Measurements from ENCODE around the gene CBARP. TPM values are rescaled to one million over a fixed set of nuclear protein-coding genes. Genes with fewer than 3 reads are reported as not detected.

The CBARP gene
- total and polyA plus RNA-seq, 2 donors (not counting 1 experiment from before 2014, with no cell fraction given) = 0.31 to 1.5 TPM

DNA sequence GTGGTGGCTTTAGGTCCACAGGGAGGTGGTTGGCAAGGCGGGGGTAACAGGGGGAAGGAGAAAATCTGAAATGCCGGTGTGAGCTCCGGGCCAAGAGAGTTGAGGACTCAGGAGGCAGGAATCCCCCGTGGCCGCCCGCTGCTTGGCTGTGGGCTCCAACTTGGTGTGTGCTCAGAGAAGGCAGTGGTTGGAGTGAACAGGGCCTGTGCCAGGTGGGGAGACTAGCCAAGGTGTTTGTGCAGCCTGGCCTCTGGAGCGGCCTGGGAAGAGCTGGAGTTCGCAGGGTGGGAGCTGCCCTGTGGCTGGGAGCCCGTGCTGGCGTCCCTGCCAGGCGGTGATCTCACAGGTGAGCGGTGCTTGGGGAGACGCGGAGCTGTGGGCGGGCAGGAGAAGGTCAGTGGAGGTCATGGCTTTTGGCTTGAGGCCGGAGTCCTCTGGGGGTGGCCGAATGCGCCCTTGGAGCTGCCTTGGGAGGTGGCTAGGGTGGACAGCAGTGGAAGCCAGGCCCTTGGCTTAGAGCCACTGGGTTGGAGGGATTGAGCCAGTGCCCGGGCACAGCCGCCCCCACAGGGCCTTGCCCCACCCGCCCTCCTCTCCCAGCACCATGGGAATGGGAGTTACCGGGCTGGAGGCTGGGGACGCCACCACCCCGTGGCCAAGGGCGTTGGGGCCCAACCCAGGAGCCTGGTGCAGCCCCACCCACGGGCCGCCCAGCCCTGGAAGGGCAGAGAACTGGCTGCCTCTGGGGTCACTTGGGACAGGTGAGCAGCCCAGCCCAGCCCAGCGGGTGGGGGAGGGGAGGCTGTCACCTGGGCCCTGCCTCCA is 24.2 kb upstream of the CBARP start:
- peak overlapping the region in 3 of 4 experiments; percentile 50 to 72 (median 60) for H3K4me3 ChIP-seq (replicated peaks in 1 of 4; ENCODE audit: control extremely low read depth in 1 of 4, insufficient read depth in 1 of 4, low read depth in 3 of 4, low read length in 4 of 4)
- TF ChIP-seq, protein P1, sequence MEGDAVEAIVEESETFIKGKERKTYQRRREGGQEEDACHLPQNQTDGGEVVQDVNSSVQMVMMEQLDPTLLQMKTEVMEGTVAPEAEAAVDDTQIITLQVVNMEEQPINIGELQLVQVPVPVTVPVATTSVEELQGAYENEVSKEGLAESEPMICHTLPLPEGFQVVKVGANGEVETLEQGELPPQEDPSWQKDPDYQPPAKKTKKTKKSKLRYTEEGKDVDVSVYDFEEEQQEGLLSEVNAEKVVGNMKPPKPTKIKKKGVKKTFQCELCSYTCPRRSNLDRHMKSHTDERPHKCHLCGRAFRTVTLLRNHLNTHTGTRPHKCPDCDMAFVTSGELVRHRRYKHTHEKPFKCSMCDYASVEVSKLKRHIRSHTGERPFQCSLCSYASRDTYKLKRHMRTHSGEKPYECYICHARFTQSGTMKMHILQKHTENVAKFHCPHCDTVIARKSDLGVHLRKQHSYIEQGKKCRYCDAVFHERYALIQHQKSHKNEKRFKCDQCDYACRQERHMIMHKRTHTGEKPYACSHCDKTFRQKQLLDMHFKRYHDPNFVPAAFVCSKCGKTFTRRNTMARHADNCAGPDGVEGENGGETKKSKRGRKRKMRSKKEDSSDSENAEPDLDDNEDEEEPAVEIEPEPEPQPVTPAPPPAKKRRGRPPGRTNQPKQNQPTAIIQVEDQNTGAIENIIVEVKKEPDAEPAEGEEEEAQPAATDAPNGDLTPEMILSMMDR (conservative IDR thresholded peaks at IDR 0.05 in 1 of 2, IDR thresholded peaks at IDR 0.05 in 1 of 2; ENCODE audit: low read depth in 1 of 2, low read length in 2 of 2) = no peak
- TF ChIP-seq EZH2 (IDR thresholded peaks at IDR 0.05; ENCODE audit: low read length, missing control alignments) = no peak
- H3K4me1 ChIP-seq (ENCODE audit: control insufficient read depth, extremely low read depth, insufficient read depth, low read length) = peaks cover 54% of the 10 kb centered on the region
- H2AFZ ChIP-seq (ENCODE audit: low read length) = no peak overlapping the region
- peak in 1 of 2 donors; percentile 83 for DNase-seq (ENCODE audit: low read depth in 2 of 2)
- peak overlapping the region; percentile 95 for H3K27ac ChIP-seq (ENCODE audit: insufficient read depth, low read length)
- H4K20me1 ChIP-seq (ENCODE audit: control insufficient read depth, extremely low read depth, insufficient read depth, low read length) = no peaks in the 10 kb centered on the region
- peak overlapping the region; percentile 91 for H3K4me2 ChIP-seq (ENCODE audit: extremely low read depth, insufficient read depth, low read length)
- H3K27me3 ChIP-seq (ENCODE audit: control insufficient read depth, insufficient read depth, low read length) = no peaks in the 10 kb centered on the region
- peaks cover 10% of the 10 kb centered on the region for H3K36me3 ChIP-seq (ENCODE audit: control insufficient read depth, insufficient read depth, low read length)
- peaks cover 11% of the 10 kb centered on the region for H3K79me2 ChIP-seq (ENCODE audit: control insufficient read depth, insufficient read depth, low read length)
- H3K9me3 ChIP-seq (ENCODE audit: control insufficient read depth, insufficient read depth, low read depth, low read length) = no peaks in the 10 kb centered on the region
- H3K9ac ChIP-seq (ENCODE audit: insufficient read depth, low read length) = peak overlapping the region; percentile 92

- TF ChIP-seq, protein P1 (conservative IDR thresholded peaks at IDR 0.05 in 1 of 2, IDR thresholded peaks at IDR 0.05 in 1 of 2; ENCODE audit: low read depth in 1 of 2, low read length in 2 of 2) = no peak
- no peak for TF ChIP-seq EZH2 (IDR thresholded peaks at IDR 0.05; ENCODE audit: low read length, missing control alignments)
- H3K79me2 ChIP-seq (ENCODE audit: control insufficient read depth, insufficient read depth, low read length) = peaks cover 16% of the 10 kb centered on the region
- H4K20me1 ChIP-seq (ENCODE audit: control insufficient read depth, extremely low read depth, insufficient read depth, low read length) = no peaks in the 10 kb centered on the region
- H3K9ac ChIP-seq (ENCODE audit: insufficient read depth, low read length) = peak overlapping the region; percentile 92
- no peaks in the 10 kb centered on the region for H3K9me3 ChIP-seq (ENCODE audit: control insufficient read depth, insufficient read depth, low read depth, low read length)
- peaks cover 56% of the 10 kb centered on the region for H3K4me1 ChIP-seq (ENCODE audit: control insufficient read depth, extremely low read depth, insufficient read depth, low read length)
- no peaks in the 10 kb centered on the region for H3K27me3 ChIP-seq (ENCODE audit: control insufficient read depth, insufficient read depth, low read length)
- no peak for DNase-seq (ENCODE audit: low read depth in 2 of 2)
- H3K4me2 ChIP-seq (ENCODE audit: extremely low read depth, insufficient read depth, low read length) = peak overlapping the region; percentile 91
- no peak overlapping the region for H2AFZ ChIP-seq (ENCODE audit: low read length)
- peak overlapping the region; percentile 95 for H3K27ac ChIP-seq (ENCODE audit: insufficient read depth, low read length)
- H3K36me3 ChIP-seq (ENCODE audit: control insufficient read depth, insufficient read depth, low read length) = peaks cover 15% of the 10 kb centered on the region
- H3K4me3 ChIP-seq (replicated peaks in 1 of 4; ENCODE audit: control extremely low read depth in 1 of 4, insufficient read depth in 1 of 4, low read depth in 3 of 4, low read length in 4 of 4) = peak overlapping the region; percentile 50 to 72 (median 60)
Measured at GRCh38 chr19:1261538-1261797, 23.7 kb upstream of the CBARP start.

DNA sequence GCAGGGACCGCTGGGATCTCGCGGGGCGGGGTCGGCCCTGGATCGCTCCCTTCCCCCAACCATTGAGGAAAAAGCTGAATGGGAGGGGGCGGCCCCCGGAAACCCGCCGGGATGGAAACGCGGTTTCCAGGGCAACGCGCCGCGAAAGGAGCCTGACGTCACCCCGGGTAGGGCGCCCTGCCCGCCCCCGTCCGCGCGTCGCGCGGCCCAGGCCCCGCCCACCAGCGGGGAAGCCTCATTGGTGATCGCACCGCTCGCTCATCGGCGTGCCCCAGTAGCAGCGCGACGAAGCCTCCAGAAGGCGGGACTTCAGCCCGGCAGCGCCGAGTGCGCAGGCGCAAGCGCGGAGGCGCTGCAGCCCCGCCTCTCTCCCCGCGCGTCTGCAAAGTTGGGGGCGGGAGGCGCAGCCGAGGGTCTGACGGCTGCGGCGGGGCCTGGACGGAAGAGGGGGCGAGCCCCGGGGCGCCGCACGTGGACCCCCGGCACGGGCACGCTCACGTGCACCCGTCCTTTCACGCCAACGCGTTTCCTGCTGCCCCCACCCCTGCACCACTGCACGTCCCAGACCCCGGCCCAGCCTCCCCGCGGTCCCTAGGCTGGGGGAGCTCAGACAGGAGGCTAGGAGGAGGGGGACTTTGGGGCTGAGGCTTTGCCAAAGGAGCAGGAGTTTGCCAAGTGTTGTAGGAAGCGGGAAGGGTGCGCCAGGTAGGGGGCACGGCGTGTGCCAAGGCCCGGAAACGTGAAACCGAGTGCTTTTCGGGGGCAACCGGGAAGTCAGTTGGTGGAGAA is 23.1 kb upstream of the CBARP start:
- no peaks in the 10 kb centered on the region for H3K27me3 ChIP-seq (ENCODE audit: control insufficient read depth, insufficient read depth, low read length)
- peak overlapping the region; percentile 92 for H3K9ac ChIP-seq (ENCODE audit: insufficient read depth, low read length)
- H3K4me2 ChIP-seq (ENCODE audit: extremely low read depth, insufficient read depth, low read length) = peak overlapping the region; percentile 91
- peaks cover 18% of the 10 kb centered on the region for H3K79me2 ChIP-seq (ENCODE audit: control insufficient read depth, insufficient read depth, low read length)
- peak overlapping the region; percentile 50 to 72 (median 60) for H3K4me3 ChIP-seq (replicated peaks in 1 of 4; ENCODE audit: control extremely low read depth in 1 of 4, insufficient read depth in 1 of 4, low read depth in 3 of 4, low read length in 4 of 4)
- peak; percentile 90 to 96 for DNase-seq (ENCODE audit: low read depth in 2 of 2)
- peaks cover 17% of the 10 kb centered on the region for H3K36me3 ChIP-seq (ENCODE audit: control insufficient read depth, insufficient read depth, low read length)
- peak overlapping the region; percentile 95 for H3K27ac ChIP-seq (ENCODE audit: insufficient read depth, low read length)
- H3K9me3 ChIP-seq (ENCODE audit: control insufficient read depth, insufficient read depth, low read depth, low read length) = no peaks in the 10 kb centered on the region
- H2AFZ ChIP-seq (ENCODE audit: low read length) = no peak overlapping the region
- TF ChIP-seq, protein P1 (conservative IDR thresholded peaks at IDR 0.05 in 1 of 2, IDR thresholded peaks at IDR 0.05 in 1 of 2; ENCODE audit: low read depth in 1 of 2, low read length in 2 of 2) = no peak
- TF ChIP-seq EZH2 (IDR thresholded peaks at IDR 0.05; ENCODE audit: low read length, missing control alignments) = no peak
- peaks cover 53% of the 10 kb centered on the region for H3K4me1 ChIP-seq (ENCODE audit: control insufficient read depth, extremely low read depth, insufficient read depth, low read length)
- H4K20me1 ChIP-seq (ENCODE audit: control insufficient read depth, extremely low read depth, insufficient read depth, low read length) = no peaks in the 10 kb centered on the region
